HFFc6 (cell line): ENCODE results near the gene SLC6A2. TPM values are rescaled to one million over a fixed set of nuclear protein-coding genes. Genes with fewer than 3 reads are reported as not detected.
"Not testable (repeated sequence)": the region's sequence is repeated elsewhere in the genome, so short reads cannot be mapped to it uniquely, and the experiment has no call there.

Experiments used
- DNase-seq: peaks from one replicate; pipeline ENCODE4 v3.0.0-alpha.2; 2018
- H3K27ac Mint-ChIP-seq: 2 replicates; pipeline ENCODE4 v1.8.0; 2020; ENCODE audit warnings: mild to moderate bottlenecking, mixed read lengths
- H3K27me3 Mint-ChIP-seq: 2 replicates; pipeline ENCODE4 v1.8.0; 2021; ENCODE audit warnings: mild to moderate bottlenecking, moderate library complexity, mixed read lengths; ENCODE audit not compliant: insufficient read depth
- H3K36me3 Mint-ChIP-seq: 2 replicates; pipeline ENCODE4 v1.8.0; 2021; ENCODE audit warnings: low read depth, mixed read lengths
- H3K4me1 Mint-ChIP-seq: 2 replicates; pipeline ENCODE4 v1.8.0; 2020; ENCODE audit warnings: low read depth, mixed read lengths
- H3K4me3 Mint-ChIP-seq: 2 replicates; pipeline ENCODE4 v1.8.0; 2020; ENCODE audit warnings: mild to moderate bottlenecking, moderate library complexity, mixed read lengths
- H3K9me3 Mint-ChIP-seq: 2 replicates; pipeline ENCODE4 v1.8.0; 2020; ENCODE audit warnings: mild to moderate bottlenecking, mixed read lengths
- CTCF ChIP-seq: fragments of 200-600 bp; sonication (generic); IDR thresholded peaks from 2 replicates; pipeline ENCODE4 v1.5.0; 2021; ENCODE audit warnings: antibody characterized with exemption, mild to moderate bottlenecking
- total RNA-seq, 6 experiments: library from RNA; stranded (reverse); fragmentation: NEBNext Ultra II Directional; extraction: Animal tissue kit (Norgen Biotek cat#: 25700); gene quantifications; 2 replicates in 1 of 6; 3 replicates in 5 of 6; pipeline ENCODE4 v1.2.3, GENCODE V29; 2021

Gene SLC6A2
- total RNA-seq, 6 experiments from 2014 or later, result not detected

GRCh38 chr16:55737966-55738365 lies 82.2 kb downstream of the SLC6A2 start:
- no peak overlapping the region for H3K4me3 Mint-ChIP-seq
- DNase-seq, result no peak
- peaks cover 13% of the 10 kb centered on the region for H3K27me3 Mint-ChIP-seq
- no peaks in the 10 kb centered on the region for H3K36me3 Mint-ChIP-seq
- H3K9me3 Mint-ChIP-seq, result no peaks in the 10 kb centered on the region; the same call in 1 of the 2 replicates
- TF ChIP-seq CTCF, result no peak
- no peaks in the 10 kb centered on the region for H3K4me1 Mint-ChIP-seq
- H3K27ac Mint-ChIP-seq, result no peak overlapping the region

- Mint-ChIP-seq H3K27ac (no peak overlapping the region), H3K4me3 (no peak overlapping the region), H3K9me3 (peaks cover 8% of the 10 kb centered on the region), H3K4me1 (no peaks in the 10 kb centered on the region), H3K36me3 (no peaks in the 10 kb centered on the region), H3K27me3 (peaks cover 5% of the 10 kb centered on the region)
- DNase-seq, result no peak
- TF ChIP-seq CTCF, result no peak
These were observed 90.3 kb downstream of the SLC6A2 start for GRCh38 chr16:55746081-55746480.

GRCh38 chr16:55747785-55748184 lies 92.0 kb downstream of the SLC6A2 start:
- Mint-ChIP-seq H3K9me3 (peaks cover 16% of the 10 kb centered on the region), H3K27me3 (peaks cover 5% of the 10 kb centered on the region), H3K27ac (no peak overlapping the region), H3K4me3 (no peak overlapping the region), H3K36me3 (no peaks in the 10 kb centered on the region), H3K4me1 (no peaks in the 10 kb centered on the region)
- no peak for TF ChIP-seq CTCF
- DNase-seq, result no peak

- H3K4me1 Mint-ChIP-seq, H3K27ac Mint-ChIP-seq, H3K4me3 Mint-ChIP-seq, H3K27me3 Mint-ChIP-seq, DNase-seq, H3K36me3 Mint-ChIP-seq: not testable (repeated sequence)
- H3K9me3 Mint-ChIP-seq, result peaks cover 31% of the 10 kb centered on the region
These were observed 96.8 kb downstream of the SLC6A2 start for GRCh38 chr16:55752465-55753144.

GRCh38 chr16:55753145-55753631 lies 97.4 kb downstream of the SLC6A2 start:
- peaks cover 31% of the 10 kb centered on the region for H3K9me3 Mint-ChIP-seq

More at GRCh38 chr16:55753145-55753631, 97.4 kb downstream of the SLC6A2 start:
- not testable (repeated sequence) for DNase-seq, H3K36me3 Mint-ChIP-seq, H3K4me1 Mint-ChIP-seq, H3K27me3 Mint-ChIP-seq, H3K27ac Mint-ChIP-seq, H3K4me3 Mint-ChIP-seq

Other genes with a start within 250 kb of the SLC6A2 start
- 100 to 1,000 TPM; 446 to 563 (median 511) TPM for gene MMP2, start 176.8 kb upstream of the SLC6A2 start, total RNA-seq
- 10 to 100 TPM; 22.3 to 36.1 (median 27.5) TPM for gene LPCAT2, start 146.9 kb upstream of the SLC6A2 start, total RNA-seq
- gene CAPNS2, start 89.3 kb upstream of the SLC6A2 start, total RNA-seq, result under 1 TPM in 3 of 6 experiments, not detected in 3; 0.19 to 0.38 (median 0.25) TPM
- gene CES1, start 177.1 kb downstream of the SLC6A2 start, total RNA-seq, result not detected
- gene CES5A, start 219.4 kb downstream of the SLC6A2 start, total RNA-seq, result not detected